ENCODE measurements around the gene RAB11A.

- no peak for TF ChIP-seq POLR2A (IDR thresholded peaks at IDR 0.05)
- no peak for TF ChIP-seq CTCF (IDR thresholded peaks at IDR 0.05)
Measured at GRCh38 chr15:65936282-65936681, 67.0 kb downstream of the RAB11A start.
